ENCODE results near the gene GBF1.

DNA sequence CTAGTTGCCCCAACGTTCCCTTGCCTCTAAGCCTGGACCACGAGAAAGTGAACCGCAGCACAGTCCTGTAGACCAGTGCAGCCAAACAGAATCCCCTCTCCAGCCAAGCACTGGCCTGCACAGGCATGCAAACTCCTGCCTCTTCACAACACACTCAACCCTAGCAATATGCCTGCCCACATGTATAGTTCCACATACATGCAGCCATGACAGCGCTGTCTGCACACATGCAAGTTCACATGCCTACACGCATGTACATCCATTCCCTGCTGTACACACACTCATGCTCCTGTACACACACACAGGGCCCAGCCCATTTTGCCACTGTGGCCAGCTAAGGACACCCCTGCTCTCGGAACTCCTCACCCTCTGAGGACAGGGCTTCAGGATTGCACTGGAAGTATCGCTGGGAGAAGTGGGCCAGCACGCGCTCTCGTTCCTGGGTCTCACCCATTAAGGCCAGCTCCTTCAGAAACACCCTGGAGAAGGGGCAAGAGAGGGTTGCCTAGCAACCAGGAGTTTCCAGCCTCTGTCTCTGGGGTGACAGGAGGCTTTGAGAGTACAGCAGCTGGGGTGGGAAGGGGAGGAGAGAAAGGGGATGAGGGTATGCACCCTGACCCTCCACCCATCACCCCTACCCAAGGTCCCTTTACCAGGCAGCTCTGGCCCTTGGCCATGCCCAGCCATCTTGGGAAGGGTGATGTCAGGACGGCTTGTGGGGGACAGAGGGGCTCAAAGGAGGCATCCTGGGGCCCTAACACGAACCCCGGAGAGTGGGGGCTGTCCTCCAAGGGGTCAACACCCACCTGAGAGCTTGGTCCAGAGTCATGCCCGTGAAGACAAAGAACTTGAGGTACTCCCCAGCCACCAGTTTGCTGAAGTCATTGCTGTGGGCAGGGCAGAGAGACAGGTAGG lies 166.3 kb downstream of the GBF1 start:
- TF ChIP-seq CTCF (IDR thresholded peaks at IDR 0.05 in 8 of 11, conservative IDR thresholded peaks at IDR 0.05 in 3 of 11) (no peak), POLR2AphosphoS5 (IDR thresholded peaks at IDR 0.05) (no peak)

Measured in spleen (tissue), 7 donors.